ENCODE measurements around the gene NDUFB4. TPM values are rescaled to one million over a fixed set of nuclear protein-coding genes. Genes with fewer than 3 reads are reported as not detected.

NDUFB4 gene
- total RNA-seq, 1 experiment from 2014 or later = 161 TPM

GRCh38 chr3:120597445-120598049, 1.4 kb downstream of the NDUFB4 start (continued):
- TF ChIP-seq REST (IDR thresholded peaks at IDR 0.05; ENCODE audit: low read depth) (no peak), EZH2phosphoT487 (IDR thresholded peaks at IDR 0.05; ENCODE audit: borderline replicate concordance) (no peak), ZBTB33 (IDR thresholded peaks at IDR 0.05; ENCODE audit: extremely low read depth, insufficient replicate concordance, low read length) (no peak), CEBPB (IDR thresholded peaks at IDR 0.05; ENCODE audit: low read depth) (no peak), ELF1 (IDR thresholded peaks at IDR 0.05; ENCODE audit: borderline replicate concordance, low read depth) (no peak), POLR2AphosphoS5 (IDR thresholded peaks at IDR 0.05; ENCODE audit: low read depth, low read length) (no peak), FOSL1 (IDR thresholded peaks at IDR 0.05; ENCODE audit: low read depth) (no peak), SRF (IDR thresholded peaks at IDR 0.05; ENCODE audit: low read depth) (no peak), MAX (IDR thresholded peaks at IDR 0.05) (no peak)
